HepG2 (cell line): ENCODE results near the gene RNF126. TPM values are rescaled to one million over a fixed set of nuclear protein-coding genes. Genes with fewer than 3 reads are reported as not detected.

ENCODE experiments used
- GZF1 ChIP-seq: sonication (generic); formaldehyde crosslinking; IDR thresholded peaks from 2 replicates; pipeline ENCODE4 v1.5.1; 2020; ENCODE audit warnings: mild to moderate bottlenecking, missing genetic modification reagents
- HNF4A ChIP-seq: sonication (generic); formaldehyde crosslinking; IDR thresholded peaks from 2 replicates; pipeline ENCODE4 v1.4.0; 2020; ENCODE audit warnings: missing genetic modification reagents
- HOMEZ ChIP-seq: IDR thresholded peaks from 2 replicates; pipeline ENCODE4 v1.6.1; 2016; ENCODE audit warnings: low read depth
- JARID2 ChIP-seq: sonication (generic); formaldehyde crosslinking; IDR thresholded peaks from 2 replicates; pipeline ENCODE4 v1.8.1; 2023; ENCODE audit warnings: missing genetic modification reagents, inconsistent platforms; ENCODE audit not compliant: insufficient replicate concordance
- MEIS1 ChIP-seq: sonication (generic); formaldehyde crosslinking; IDR thresholded peaks from 2 replicates; pipeline ENCODE4 v1.9.0; 2021; ENCODE audit warnings: mild to moderate bottlenecking, missing genetic modification reagents, moderate library complexity, borderline replicate concordance
- MLX ChIP-seq: IDR thresholded peaks from 2 replicates; pipeline ENCODE4 v1.6.1; 2016
- MXD4 ChIP-seq: IDR thresholded peaks from 2 replicates; pipeline ENCODE4 v1.6.1; 2016; ENCODE audit warnings: mild to moderate bottlenecking, missing biosample characterization, missing genetic modification reagents
- MYNN ChIP-seq: sonication (generic); formaldehyde crosslinking; IDR thresholded peaks from 2 replicates; pipeline ENCODE4 v1.4.0; 2020; ENCODE audit warnings: mild to moderate bottlenecking, low read depth, missing genetic modification reagents
- PPARG ChIP-seq: conservative IDR thresholded peaks from 2 replicates; pipeline ENCODE4 v1.6.1; 2016; ENCODE audit warnings: missing biosample characterization, missing genetic modification reagents
- SALL2 ChIP-seq: sonication (generic); formaldehyde crosslinking; IDR thresholded peaks from 2 replicates; pipeline ENCODE4 v1.8.1; 2023; ENCODE audit warnings: mild to moderate bottlenecking, missing genetic modification reagents, inconsistent platforms
- SPEN ChIP-seq: sonication (generic); formaldehyde crosslinking; IDR thresholded peaks from 2 replicates; pipeline ENCODE4 v1.5.1; 2020; ENCODE audit warnings: low read depth, mild to moderate bottlenecking, missing genetic modification reagents
- SUZ12 ChIP-seq: fragments of 150-350 bp; IDR thresholded peaks from 2 replicates; pipeline ENCODE4 v1.6.1; 2014; ENCODE audit warnings: low read depth, low read length
- TCF7 ChIP-seq: sonication (generic); IDR thresholded peaks from 2 replicates; pipeline ENCODE4 v1.6.1; 2016; ENCODE audit warnings: antibody characterized with exemption, low read depth
- TEAD3 ChIP-seq: optimal IDR thresholded peaks from 2 replicates; pipeline ENCODE3; 2016; ENCODE audit warnings: borderline replicate concordance
- ZBTB14 ChIP-seq: sonication (generic); formaldehyde crosslinking; IDR thresholded peaks from 2 replicates; pipeline ENCODE4 v1.4.0; 2020; ENCODE audit warnings: missing genetic modification reagents
- ZBTB38 ChIP-seq: sonication (generic); formaldehyde crosslinking; IDR thresholded peaks from 2 replicates; pipeline ENCODE4 v1.5.1; 2020; ENCODE audit warnings: mild to moderate bottlenecking, missing genetic modification reagents
- ZNF224 ChIP-seq: sonication (generic); formaldehyde crosslinking; IDR thresholded peaks from 2 replicates; pipeline ENCODE4 v1.5.0; 2020; ENCODE audit warnings: mild to moderate bottlenecking, missing genetic modification reagents
- ZNF614 ChIP-seq: IDR thresholded peaks from 2 replicates; pipeline ENCODE4 v1.6.1; 2018; ENCODE audit warnings: missing biosample characterization, missing genetic modification reagents, inconsistent platforms, borderline replicate concordance
- ZNF619 ChIP-seq: sonication (generic); formaldehyde crosslinking; IDR thresholded peaks from 2 replicates; pipeline ENCODE4 v1.4.0; 2020; ENCODE audit warnings: mild to moderate bottlenecking, missing genetic modification reagents
- ZSCAN5A ChIP-seq: sonication (generic); formaldehyde crosslinking; IDR thresholded peaks from 2 replicates; pipeline ENCODE4 v1.8.0; 2022; ENCODE audit warnings: mild to moderate bottlenecking, missing genetic modification reagents, borderline replicate concordance
- polyA plus RNA-seq, 8 experiments: library from polyadenylated mRNA; depleted of rRNA in 3 of 8; stranded (reverse) in 7 of 8; unstranded in 1 of 8; fragments of >200 nt; fragmentation: Illumina TruSeq in 4 of 8; extraction: Trizol in 4 of 8; gene quantifications; 2 replicates each; pipeline versions ENCODE4 v1.2.1 to v1.2.3, GENCODE V29; 2011 to 2016; ENCODE audit warnings: low read depth in 4 of 8, missing spikeins in 1 of 8, mixed read lengths in 1 of 8; ENCODE audit not compliant: insufficient read depth in 1 of 8
- total RNA-seq, 5 experiments: library from RNA; depleted of rRNA; stranded (reverse); fragments of >200 nt; fragmentation: Illumina TruSeq; extraction: Trizol; gene quantifications; 2 replicates each; pipeline ENCODE4 v1.2.3, GENCODE V29; 2016; ENCODE audit warnings: low read depth in 1 of 5
- TF ChIP-seq, protein P1 (sequence below): sonication (generic); formaldehyde crosslinking; IDR thresholded peaks from 2 replicates; pipeline ENCODE4 v1.4.0; 2020; ENCODE audit warnings: missing genetic modification reagents
- TF ChIP-seq, protein P2 (sequence below): IDR thresholded peaks from 2 replicates; pipeline ENCODE4 v1.6.1; 2016; ENCODE audit warnings: missing compliant biosample characterization, missing genetic modification reagents, borderline replicate concordance

The RNF126 gene
- total and polyA plus RNA-seq, 2 of the 13 experiments (the other 11 are each of a cell fraction or from before 2014, with no cell fraction given): 23.2 to 34.0 TPM

DNA sequence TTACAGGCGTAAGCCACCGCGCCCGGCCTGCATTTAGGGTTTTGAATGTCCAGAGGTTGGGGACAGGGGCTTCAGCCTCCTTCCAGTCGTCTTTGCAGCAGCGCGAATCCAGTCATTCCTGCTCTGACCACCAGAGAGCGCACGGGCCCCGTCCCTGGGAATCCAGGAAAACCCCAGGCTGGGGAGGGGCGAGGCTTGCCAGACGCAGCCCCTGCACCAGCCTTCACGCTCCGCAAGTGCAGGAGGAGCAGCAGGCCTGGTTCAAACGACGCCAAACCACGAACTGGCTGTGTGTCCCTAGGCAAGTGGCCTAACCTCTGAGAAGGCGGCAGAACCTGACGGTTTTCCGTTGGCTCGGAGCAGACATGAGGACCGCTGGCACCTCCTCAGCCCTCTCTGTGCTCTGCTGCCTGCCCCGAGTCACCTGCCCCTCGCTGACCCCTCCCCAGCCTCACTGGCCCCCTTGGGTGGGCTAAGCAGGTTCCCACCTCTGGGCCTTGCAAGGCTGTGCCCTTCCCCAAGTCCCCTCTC is 2.0 kb upstream of the RNF126 start (continued):
- TF ChIP-seq HNF4A (CRISPR knock-in tag) (peak; percentile 23; the same call in 1 of the 2 replicates), MLX (CRISPR knock-in tag) (0 out of 2 replicates have a peak, but pooled peaks have one; percentile 41), TEAD3 (CRISPR knock-in tag) (peak; percentile 77), ZBTB14 (CRISPR knock-in tag) (peak; percentile 62), MXD4 (CRISPR knock-in tag) (0 out of 2 replicates have a peak, but pooled peaks have one; percentile 63), SALL2 (CRISPR knock-in tag) (peak; percentile 79; the same call in 1 of the 2 replicates), ZBTB38 (CRISPR knock-in tag) (peak; percentile 69; the same call in 1 of the 2 replicates), ZNF619 (CRISPR knock-in tag) (peak; percentile 82), TCF7 (no peak), ZNF614 (CRISPR knock-in tag) (peak; percentile 57; the same call in 1 of the 2 replicates), ZSCAN5A (CRISPR knock-in tag) (0 out of 2 replicates have a peak, but pooled peaks have one; percentile 26), JARID2 (CRISPR knock-in tag) (peak; percentile 61), SPEN (CRISPR knock-in tag) (peak; percentile 72; the same call in 1 of the 2 replicates), ZNF224 (CRISPR knock-in tag) (peak; percentile 36; the same call in 1 of the 2 replicates), HOMEZ (peak; percentile 22; the same call in 1 of the 2 replicates), GZF1 (CRISPR knock-in tag) (no peak), PPARG (CRISPR knock-in tag) (peak; percentile 51; the same call in 1 of the 2 replicates), SUZ12 (no peak), MYNN (CRISPR knock-in tag) (no peak), MEIS1 (CRISPR knock-in tag) (no peak)
- TF ChIP-seq, protein P1, sequence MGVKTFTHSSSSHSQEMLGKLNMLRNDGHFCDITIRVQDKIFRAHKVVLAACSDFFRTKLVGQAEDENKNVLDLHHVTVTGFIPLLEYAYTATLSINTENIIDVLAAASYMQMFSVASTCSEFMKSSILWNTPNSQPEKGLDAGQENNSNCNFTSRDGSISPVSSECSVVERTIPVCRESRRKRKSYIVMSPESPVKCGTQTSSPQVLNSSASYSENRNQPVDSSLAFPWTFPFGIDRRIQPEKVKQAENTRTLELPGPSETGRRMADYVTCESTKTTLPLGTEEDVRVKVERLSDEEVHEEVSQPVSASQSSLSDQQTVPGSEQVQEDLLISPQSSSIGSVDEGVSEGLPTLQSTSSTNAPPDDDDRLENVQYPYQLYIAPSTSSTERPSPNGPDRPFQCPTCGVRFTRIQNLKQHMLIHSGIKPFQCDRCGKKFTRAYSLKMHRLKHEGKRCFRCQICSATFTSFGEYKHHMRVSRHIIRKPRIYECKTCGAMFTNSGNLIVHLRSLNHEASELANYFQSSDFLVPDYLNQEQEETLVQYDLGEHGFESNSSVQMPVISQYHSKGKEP: 0 out of 2 replicates have a peak, but pooled peaks have one; percentile 36
- TF ChIP-seq, protein P2, sequence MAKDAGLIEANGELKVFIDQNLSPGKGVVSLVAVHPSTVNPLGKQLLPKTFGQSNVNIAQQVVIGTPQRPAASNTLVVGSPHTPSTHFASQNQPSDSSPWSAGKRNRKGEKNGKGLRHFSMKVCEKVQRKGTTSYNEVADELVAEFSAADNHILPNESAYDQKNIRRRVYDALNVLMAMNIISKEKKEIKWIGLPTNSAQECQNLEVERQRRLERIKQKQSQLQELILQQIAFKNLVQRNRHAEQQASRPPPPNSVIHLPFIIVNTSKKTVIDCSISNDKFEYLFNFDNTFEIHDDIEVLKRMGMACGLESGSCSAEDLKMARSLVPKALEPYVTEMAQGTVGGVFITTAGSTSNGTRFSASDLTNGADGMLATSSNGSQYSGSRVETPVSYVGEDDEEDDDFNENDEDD (CRISPR knock-in tag): peak; percentile 78; the same call in 1 of the 2 replicates
